ENCODE measurements around the gene CPNE1.

DNA sequence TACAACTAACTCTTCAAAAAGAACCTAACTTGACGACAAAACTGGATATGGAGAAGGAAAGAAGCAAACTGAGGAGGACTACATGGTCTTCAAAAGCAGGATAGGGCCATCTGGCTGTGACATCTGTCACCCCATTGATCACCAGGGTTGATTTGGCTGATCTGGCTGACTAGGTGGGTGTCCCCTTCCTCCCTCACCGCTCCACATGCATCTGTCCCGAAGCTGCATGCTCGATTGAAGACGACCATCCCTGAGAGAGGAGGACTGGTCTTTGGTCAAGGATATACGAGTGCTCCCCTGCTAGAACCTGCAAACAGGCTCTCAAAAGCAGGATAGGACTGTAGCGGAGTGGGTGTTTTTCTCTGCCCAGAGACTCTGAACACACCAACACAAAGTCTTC, 21.7 kb downstream of the CPNE1 start:
- TF ChIP-seq, protein P1, sequence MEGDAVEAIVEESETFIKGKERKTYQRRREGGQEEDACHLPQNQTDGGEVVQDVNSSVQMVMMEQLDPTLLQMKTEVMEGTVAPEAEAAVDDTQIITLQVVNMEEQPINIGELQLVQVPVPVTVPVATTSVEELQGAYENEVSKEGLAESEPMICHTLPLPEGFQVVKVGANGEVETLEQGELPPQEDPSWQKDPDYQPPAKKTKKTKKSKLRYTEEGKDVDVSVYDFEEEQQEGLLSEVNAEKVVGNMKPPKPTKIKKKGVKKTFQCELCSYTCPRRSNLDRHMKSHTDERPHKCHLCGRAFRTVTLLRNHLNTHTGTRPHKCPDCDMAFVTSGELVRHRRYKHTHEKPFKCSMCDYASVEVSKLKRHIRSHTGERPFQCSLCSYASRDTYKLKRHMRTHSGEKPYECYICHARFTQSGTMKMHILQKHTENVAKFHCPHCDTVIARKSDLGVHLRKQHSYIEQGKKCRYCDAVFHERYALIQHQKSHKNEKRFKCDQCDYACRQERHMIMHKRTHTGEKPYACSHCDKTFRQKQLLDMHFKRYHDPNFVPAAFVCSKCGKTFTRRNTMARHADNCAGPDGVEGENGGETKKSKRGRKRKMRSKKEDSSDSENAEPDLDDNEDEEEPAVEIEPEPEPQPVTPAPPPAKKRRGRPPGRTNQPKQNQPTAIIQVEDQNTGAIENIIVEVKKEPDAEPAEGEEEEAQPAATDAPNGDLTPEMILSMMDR (IDR thresholded peaks at IDR 0.05 in 4 of 5, conservative IDR thresholded peaks at IDR 0.05 in 1 of 5), result no peak
- TF ChIP-seq POLR2A (IDR thresholded peaks at IDR 0.05), result no peak
